ENCODE data around the gene DGCR2.
"Not testable (repeated sequence)": the region's sequence is repeated elsewhere in the genome, so short reads cannot be mapped to it uniquely, and the experiment has no call there.

DNA sequence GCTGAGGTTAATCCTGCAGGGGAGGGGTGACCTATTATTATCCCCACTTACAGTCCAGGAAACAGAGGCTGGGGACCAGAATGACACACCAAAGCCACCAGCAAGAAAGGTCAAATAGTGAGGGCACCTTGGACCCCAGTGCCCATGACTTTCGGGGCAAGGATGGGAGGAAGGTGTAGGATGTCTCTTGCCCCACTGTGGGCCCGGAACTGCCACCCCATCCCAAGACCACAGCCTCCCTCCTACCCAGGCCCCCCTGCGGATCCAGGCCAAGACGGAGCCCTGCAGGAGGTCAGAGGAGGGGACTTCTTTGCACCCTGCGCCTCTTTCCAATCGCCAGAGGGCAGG is 87.1 kb downstream of the DGCR2 start:
- TF ChIP-seq, protein P1, sequence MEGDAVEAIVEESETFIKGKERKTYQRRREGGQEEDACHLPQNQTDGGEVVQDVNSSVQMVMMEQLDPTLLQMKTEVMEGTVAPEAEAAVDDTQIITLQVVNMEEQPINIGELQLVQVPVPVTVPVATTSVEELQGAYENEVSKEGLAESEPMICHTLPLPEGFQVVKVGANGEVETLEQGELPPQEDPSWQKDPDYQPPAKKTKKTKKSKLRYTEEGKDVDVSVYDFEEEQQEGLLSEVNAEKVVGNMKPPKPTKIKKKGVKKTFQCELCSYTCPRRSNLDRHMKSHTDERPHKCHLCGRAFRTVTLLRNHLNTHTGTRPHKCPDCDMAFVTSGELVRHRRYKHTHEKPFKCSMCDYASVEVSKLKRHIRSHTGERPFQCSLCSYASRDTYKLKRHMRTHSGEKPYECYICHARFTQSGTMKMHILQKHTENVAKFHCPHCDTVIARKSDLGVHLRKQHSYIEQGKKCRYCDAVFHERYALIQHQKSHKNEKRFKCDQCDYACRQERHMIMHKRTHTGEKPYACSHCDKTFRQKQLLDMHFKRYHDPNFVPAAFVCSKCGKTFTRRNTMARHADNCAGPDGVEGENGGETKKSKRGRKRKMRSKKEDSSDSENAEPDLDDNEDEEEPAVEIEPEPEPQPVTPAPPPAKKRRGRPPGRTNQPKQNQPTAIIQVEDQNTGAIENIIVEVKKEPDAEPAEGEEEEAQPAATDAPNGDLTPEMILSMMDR (conservative IDR thresholded peaks at IDR 0.05), result not testable (repeated sequence)
- not testable (repeated sequence) for TF ChIP-seq ZFX (IDR thresholded peaks at IDR 0.05)

Measured in C4-2B (cell line).